Erythroblast (primary cell): ENCODE data around the gene ATP1A1.
A peak's percentile ranks its signal among the peaks of the same experiment; 100 is the strongest.

Experiments
- DNase-seq, 2 experiments: peaks; one replicate each; lab custom pipeline; 2025; lab: John Stamatoyannopoulos, UW
- GATA1 ChIP-seq: IDR thresholded peaks from 2 replicates; pipeline ENCODE4 v1.6.1; 2011; ENCODE audit warnings: low read depth, mild to moderate bottlenecking, control low read depth, low read length, moderate library complexity
- POLR2A ChIP-seq: IDR thresholded peaks from 2 replicates; pipeline ENCODE4 v1.6.1; 2011; ENCODE audit warnings: mild to moderate bottlenecking, low read length

Gene ATP1A1

GRCh38 chr1:116401646-116402176, 28.7 kb downstream of the ATP1A1 start:
- TF ChIP-seq POLR2A (no peak), GATA1 (no peak)
- peak; percentile 16 to 35 for DNase-seq

DNA sequence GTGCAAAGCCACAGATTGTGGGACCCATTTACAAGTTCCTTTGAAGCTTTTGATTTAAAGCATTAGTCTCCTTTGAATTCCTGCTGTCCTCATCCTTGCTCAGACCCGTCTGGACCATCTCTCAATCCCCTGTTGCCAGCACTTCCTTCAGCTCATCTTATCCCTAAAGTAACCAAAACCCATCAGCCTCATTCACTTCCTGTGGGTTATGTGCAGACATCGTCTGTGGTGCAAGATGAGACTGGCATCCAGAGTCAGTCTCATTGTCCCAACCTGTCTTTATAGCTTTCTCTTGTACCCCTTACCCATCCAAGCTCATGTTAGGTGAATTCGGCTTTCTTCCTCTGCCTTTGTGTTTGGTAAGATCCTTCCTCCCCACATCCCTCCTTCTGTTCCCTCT, 29.3 kb downstream of the ATP1A1 start:
- DNase-seq: no peak
- no peak for TF ChIP-seq GATA1
- TF ChIP-seq POLR2A: no peak

DNA sequence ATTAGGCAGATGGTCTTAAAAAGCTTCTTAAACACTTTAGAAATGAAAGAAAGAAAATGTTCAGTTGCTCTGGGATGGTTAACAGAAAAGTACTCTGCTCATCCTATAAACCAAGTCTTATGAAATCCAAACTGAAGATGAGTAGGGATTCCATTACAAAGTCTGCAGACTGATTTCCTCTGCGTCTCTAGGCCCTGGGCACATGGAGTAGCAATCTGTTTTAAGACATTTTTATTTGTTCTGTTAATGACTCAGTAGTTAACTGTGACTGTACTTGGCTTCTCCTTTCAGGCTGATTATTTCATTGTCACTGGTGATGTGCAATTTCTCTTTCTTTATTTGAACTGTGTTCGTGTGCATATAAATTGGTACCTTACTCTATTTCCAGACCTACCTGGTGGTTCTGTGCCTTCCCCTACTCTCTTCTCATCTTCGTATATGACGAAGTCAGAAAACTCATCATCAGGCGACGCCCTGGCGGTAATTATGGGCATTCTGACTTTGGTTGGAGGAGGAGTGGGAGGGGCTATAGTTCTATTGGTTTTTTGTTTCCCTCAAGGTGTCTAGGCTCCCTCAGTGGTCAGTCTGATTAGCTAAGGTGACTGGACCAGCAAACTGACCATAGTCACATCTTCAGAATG, 30.6 kb downstream of the ATP1A1 start:
- TF ChIP-seq POLR2A: no peak
- no peak for TF ChIP-seq GATA1
- DNase-seq: no peak

GRCh38 chr1:116404699-116405098, 31.7 kb downstream of the ATP1A1 start:
- TF ChIP-seq GATA1 (no peak), POLR2A (no peak)
- no peak for DNase-seq

GRCh38 chr1:116405241-116406135, 32.4 kb downstream of the ATP1A1 start:
- no peak for TF ChIP-seq POLR2A
- no peak for TF ChIP-seq GATA1

DNA sequence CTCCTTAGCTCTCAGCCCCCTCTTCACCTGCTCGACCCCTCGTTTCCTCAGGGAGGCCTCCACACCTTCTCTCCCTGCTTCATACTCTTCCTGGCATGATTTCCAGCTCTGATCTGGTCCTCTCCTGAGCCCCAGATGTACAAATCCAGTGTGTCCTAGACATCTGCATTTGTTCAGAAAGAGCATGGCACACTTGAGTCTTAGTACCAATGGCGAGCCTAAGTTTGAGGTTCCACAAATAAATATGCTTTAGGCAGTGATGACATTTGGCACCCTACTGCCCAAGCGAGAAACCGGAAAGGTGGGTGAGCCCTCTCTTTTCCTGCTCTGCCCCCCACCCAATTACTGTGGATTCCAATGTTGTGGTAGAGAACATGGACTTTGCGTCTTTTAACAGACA, 34.0 kb downstream of the ATP1A1 start:
- no peak for DNase-seq
- TF ChIP-seq POLR2A (no peak), GATA1 (no peak)

More at GRCh38 chr1:116405241-116406135, 32.4 kb downstream of the ATP1A1 start:
- no peak for DNase-seq

DNA sequence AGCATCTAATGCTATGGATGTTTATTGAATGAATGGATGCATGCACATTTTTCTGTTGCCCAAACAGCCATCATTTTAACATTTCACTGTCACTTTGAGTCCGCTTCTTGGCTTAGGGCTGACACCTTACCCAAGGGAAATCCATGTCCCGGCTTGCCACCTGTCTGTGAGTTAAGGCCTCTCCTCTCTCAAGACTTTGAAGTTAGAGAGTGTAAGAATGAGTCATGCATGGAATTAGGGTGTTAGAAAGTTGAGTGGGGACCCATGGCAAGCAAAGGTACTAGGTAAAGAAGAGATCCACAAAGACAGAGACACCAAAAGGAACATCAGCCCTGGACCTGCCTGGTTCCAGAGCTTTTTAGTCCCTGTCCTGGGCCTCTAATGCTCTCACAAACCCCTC, 35.1 kb downstream of the ATP1A1 start:
- no peak for TF ChIP-seq GATA1
- no peak for TF ChIP-seq POLR2A
- DNase-seq: no peak

- no peak for TF ChIP-seq GATA1
- no peak for TF ChIP-seq POLR2A
- DNase-seq: peak; percentile 76 to 87
Measured at GRCh38 chr1:116408803-116409720, 36.0 kb downstream of the ATP1A1 start.

DNA sequence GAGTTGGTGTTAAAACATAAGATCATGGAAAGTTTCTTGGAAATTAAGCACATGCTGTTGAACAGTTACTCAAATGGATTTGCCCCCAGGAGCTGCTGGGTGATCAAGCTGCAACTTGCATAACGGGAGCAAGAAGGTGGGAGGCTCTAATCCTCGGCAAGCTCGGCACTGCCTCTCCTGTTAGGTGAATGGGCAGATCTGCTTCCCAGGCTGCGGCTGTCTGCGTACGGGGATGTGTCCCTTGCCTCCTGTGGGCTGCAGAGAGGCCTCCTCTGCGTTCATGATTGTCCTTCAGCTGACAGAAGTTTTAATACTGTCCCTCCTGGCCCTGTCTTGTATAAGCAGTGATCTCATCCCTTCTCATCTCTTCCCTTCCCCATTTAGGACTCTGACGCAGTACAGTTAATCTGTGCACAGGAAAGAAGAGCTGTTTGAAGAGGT, 36.7 kb downstream of the ATP1A1 start:
- TF ChIP-seq GATA1: no peak
- TF ChIP-seq POLR2A: no peak
- no peak for DNase-seq

- no peak for TF ChIP-seq GATA1
- TF ChIP-seq POLR2A: no peak
- DNase-seq: no peak
Measured at GRCh38 chr1:116411784-116412479, 38.9 kb downstream of the ATP1A1 start.

DNA sequence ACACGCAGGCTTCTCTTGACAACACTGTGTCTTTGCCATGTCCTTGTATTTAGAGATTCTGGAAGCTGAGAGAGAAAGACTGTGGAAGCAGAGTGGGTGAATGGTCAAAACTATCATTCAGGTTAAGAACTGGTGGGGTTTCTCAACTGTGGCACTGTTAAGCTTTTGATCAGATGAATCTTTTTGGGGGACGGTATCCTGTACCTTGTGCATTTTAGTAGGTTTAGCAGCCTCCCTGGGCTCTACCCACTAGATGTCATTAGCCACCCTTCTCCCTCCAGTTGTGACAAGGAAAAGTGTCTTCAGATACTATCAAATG, 39.4 kb downstream of the ATP1A1 start:
- no peak for DNase-seq
- TF ChIP-seq POLR2A: no peak
- TF ChIP-seq GATA1: no peak

DNA sequence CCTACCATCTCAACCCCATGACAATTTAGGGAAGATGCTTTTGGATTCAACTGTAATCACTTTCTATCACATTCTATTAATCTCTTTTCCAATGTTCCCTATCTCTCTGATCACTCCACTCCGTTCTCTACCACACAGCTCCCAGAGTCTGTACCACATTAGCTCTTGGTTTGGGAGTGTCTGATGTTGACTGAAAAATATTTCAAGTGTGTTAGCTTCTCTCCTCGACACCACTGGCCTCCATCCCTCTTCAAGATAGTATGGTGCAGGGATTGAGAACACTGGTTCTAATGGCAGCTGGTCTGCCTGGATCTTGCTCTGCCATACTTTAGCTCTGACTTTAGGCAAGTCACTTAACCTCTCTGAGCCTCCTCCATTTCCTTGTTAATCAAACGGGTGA, 39.9 kb downstream of the ATP1A1 start:
- TF ChIP-seq GATA1 (no peak), POLR2A (no peak)
- DNase-seq: no peak

DNA sequence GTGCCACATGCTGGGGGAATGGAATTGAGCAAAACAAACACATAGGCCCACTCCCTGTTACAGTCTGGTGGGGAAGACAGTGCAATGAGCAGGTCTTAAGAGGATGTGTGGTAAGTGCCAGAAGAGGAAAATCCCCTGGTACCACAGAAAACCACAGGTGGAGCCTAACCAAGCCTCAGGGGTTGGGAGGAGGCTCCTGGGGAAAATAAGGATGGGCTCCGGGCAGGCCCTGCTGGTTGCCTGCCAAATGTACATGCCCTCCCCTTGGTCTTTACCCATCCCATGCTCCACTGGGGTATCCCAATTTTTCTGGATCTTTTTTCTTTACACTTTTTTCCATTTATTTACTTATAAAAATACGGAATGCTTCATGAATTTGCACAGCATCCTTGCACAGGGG, 40.4 kb downstream of the ATP1A1 start:
- no peak for DNase-seq
- no peak for TF ChIP-seq POLR2A
- no peak for TF ChIP-seq GATA1
